Measurements from ENCODE around the gene F5. TPM values are rescaled to one million over a fixed set of nuclear protein-coding genes. Genes with fewer than 3 reads are reported as not detected.

F5 gene
- total and polyA plus RNA-seq, 4 experiments from 2014 or later, result 1.4 to 6.1 (median 4.1) TPM

DNA sequence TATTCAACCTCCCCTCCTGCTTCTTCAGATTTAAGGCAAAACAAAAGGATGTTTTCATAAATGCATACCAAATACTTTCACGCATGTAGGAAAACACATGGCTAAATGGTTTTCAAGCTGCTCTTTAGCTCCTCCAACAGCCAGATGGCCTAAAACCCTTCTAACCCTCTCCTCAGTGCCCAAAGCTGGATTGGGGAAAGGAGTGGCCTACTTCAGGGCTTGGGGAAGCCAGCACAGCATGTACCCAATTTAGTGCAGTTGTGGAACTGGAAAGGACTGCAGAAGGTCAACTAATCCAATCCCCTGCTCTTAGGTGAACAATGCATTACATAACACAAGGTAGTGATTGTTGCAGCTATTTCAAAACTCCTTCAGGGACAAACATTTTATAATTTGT, 9.3 kb downstream of the F5 start:
- Mint-ChIP-seq H3K9me3 (peaks cover 0 to 2% (median 0%) of the 10 kb centered on the region in 8 donors), H3K36me3 (no peaks in the 10 kb centered on the region), H3K27ac (no peak overlapping the region), H3K4me1 (peaks cover 0 to 10% (median 7%) of the 10 kb centered on the region in 4 donors), H3K27me3 (no peaks in the 10 kb centered on the region), H3K4me3 (no peak overlapping the region)
- DNase-seq, result no peak
- H3K36me3 ChIP-seq (ENCODE audit: insufficient read depth, low read length), result no peaks in the 10 kb centered on the region
- no peaks in the 10 kb centered on the region for H3K27me3 ChIP-seq (ENCODE audit: insufficient read depth, low read length)
- intact Hi-C loops (cut with micrococcal nuclease), result no loop called here
- CTCF ChIA-PET (ENCODE audit: partially characterized antibody), result interaction anchor here (1.0 to 2.5 kb wide), 3 partner anchors 9 to 31 kb away, joined by 3 to 13 read pairs (median 4); partner anchors contain the start of gene F5
- H3K9me3 ChIP-seq (ENCODE audit: control insufficient read depth in 1 of 2, low read length in 2 of 2), result no peaks in the 10 kb centered on the region
- H3K4me3 ChIP-seq (ENCODE audit: low read length in 2 of 2), result no peak overlapping the region
- H3K27ac ChIP-seq (ENCODE audit: low read depth, low read length), result no peak overlapping the region
- H3K4me1 ChIP-seq (ENCODE audit: insufficient read depth, low read length), result peaks cover 9% of the 10 kb centered on the region
- POLR2A ChIA-PET (ENCODE audit: partially characterized antibody), result interaction anchor here (0.6 kb wide), 1 partner anchor 9 kb away, joined by 3 read pairs; the partner anchor contains the start of gene F5

DNA sequence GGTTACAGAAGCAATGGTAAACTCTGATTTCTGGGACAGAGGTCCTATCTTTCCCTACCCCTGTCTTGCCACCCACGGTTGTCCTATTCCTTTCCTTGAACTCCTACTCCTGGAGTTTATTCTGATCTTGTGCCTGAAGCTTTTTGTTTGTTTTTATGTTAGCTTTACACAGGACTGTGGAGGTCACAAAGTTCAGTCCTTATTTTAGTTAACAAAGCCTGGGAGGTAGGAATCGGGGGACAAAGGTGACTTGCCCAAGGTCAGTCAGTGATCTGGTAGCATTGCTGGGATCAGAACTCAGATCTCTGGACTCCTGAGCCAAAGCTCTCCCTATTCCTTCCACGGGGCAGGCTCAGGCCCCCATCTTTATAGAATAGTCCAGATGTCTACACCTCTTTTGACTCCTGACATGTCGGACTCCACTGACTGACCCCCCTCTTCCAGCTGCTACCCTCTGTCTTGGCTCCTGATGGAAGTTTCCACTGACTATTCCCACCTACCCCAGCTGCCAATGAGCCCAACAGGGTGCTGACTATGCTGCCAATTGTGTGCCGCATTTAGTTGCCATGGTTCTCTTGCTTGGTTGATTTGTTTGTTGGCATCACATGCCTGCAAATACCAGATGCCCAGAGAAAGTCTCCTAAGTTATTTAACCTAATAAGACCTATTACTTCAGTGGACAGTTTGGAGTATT, 9.9 kb downstream of the F5 start:
- Mint-ChIP-seq H3K27ac (peak overlapping the region in 1 of 7 donors; percentile 36), H3K27me3 (no peaks in the 10 kb centered on the region), H3K36me3 (no peaks in the 10 kb centered on the region), H3K4me3 (no peak overlapping the region), H3K4me1 (peaks cover 0 to 15% (median 12%) of the 10 kb centered on the region in 4 donors), H3K9me3 (peaks cover 0 to 2% (median 0%) of the 10 kb centered on the region in 8 donors)
- Histone ChIP-seq H3K4me1 (ENCODE audit: insufficient read depth, low read length) (peaks cover 15% of the 10 kb centered on the region), H3K36me3 (ENCODE audit: insufficient read depth, low read length) (no peaks in the 10 kb centered on the region), H3K27me3 (ENCODE audit: insufficient read depth, low read length) (no peaks in the 10 kb centered on the region), H3K9me3 (ENCODE audit: control insufficient read depth in 1 of 2, low read length in 2 of 2) (no peaks in the 10 kb centered on the region), H3K27ac (ENCODE audit: low read depth, low read length) (no peak overlapping the region), H3K4me3 (ENCODE audit: low read length in 2 of 2) (no peak overlapping the region)
- no peak for DNase-seq
- CTCF ChIA-PET (ENCODE audit: partially characterized antibody), result interaction anchor here (1.0 to 2.5 kb wide), 3 partner anchors 10 to 31 kb away, joined by 3 to 13 read pairs (median 4); partner anchors contain the start of gene F5
- POLR2A ChIA-PET (ENCODE audit: partially characterized antibody), result interaction anchor here (0.6 to 1.3 kb wide), 2 partner anchors 10 kb away, joined by 3 to 4 read pairs; partner anchors contain the start of gene F5
- intact Hi-C loops (cut with micrococcal nuclease), result no loop called here

DNA sequence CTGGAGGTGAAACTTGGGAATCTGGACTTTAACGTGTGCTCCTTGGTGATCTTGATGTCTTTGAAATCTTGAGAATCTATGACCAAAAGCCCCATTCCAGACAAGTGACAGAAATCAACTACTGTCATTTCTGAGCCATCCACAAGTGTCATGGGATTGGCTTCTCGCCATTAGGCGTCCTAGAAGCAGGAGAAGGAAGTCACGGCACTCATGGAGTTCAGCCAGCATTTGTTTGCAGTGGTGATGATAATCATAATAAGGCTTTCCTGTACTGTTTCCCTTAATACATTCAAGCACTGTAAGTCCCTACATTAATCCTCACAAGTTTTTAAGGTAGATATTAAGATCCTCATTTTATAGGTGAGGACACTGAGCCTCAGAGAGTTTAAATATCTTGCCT, 11.9 kb downstream of the F5 start:
- POLR2A ChIA-PET (ENCODE audit: partially characterized antibody), result no interaction called here
- Mint-ChIP-seq H3K4me1 (peaks cover 0 to 18% (median 15%) of the 10 kb centered on the region in 4 donors), H3K27ac (no peak overlapping the region), H3K36me3 (no peaks in the 10 kb centered on the region), H3K4me3 (no peak overlapping the region), H3K9me3 (peaks cover 0 to 2% (median 0%) of the 10 kb centered on the region in 8 donors), H3K27me3 (no peaks in the 10 kb centered on the region)
- Histone ChIP-seq H3K4me1 (ENCODE audit: insufficient read depth, low read length) (peaks cover 21% of the 10 kb centered on the region), H3K9me3 (ENCODE audit: control insufficient read depth in 1 of 2, low read length in 2 of 2) (no peaks in the 10 kb centered on the region), H3K36me3 (ENCODE audit: insufficient read depth, low read length) (no peaks in the 10 kb centered on the region), H3K27me3 (ENCODE audit: insufficient read depth, low read length) (no peaks in the 10 kb centered on the region), H3K4me3 (ENCODE audit: low read length in 2 of 2) (no peak overlapping the region), H3K27ac (ENCODE audit: low read depth, low read length) (no peak overlapping the region)
- no peak for DNase-seq
- intact Hi-C loops (cut with micrococcal nuclease), result no loop called here
- CTCF ChIA-PET (ENCODE audit: partially characterized antibody), result no interaction called here

DNA sequence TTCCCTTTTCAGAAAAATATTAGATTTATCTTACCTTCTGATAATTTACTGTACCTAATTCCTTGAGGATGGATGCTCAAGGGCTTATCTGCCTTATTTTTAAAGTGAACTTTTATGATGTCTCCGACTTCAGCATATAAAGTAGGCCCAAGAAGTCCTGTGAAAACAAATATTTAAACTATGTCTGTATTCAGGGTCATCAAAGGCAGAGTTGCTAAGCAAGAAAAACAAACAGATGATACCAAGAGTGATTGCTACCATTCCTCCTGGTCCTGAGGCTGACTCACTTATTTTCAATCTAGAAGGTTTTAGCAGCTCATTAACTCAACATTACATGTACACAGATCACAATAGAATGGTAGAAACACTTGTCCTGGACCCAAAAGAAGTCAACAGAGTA, 14.1 kb downstream of the F5 start:
- H3K9me3 Mint-ChIP-seq, result no peaks in the 10 kb centered on the region
- H3K4me3 Mint-ChIP-seq, result no peak overlapping the region
- intact Hi-C loops (cut with micrococcal nuclease), result no loop called here
- no peak overlapping the region for H3K27ac ChIP-seq (ENCODE audit: low read depth, low read length)
- H3K36me3 Mint-ChIP-seq, result no peaks in the 10 kb centered on the region
- peaks cover 0 to 18% (median 15%) of the 10 kb centered on the region in 4 donors for H3K4me1 Mint-ChIP-seq
- no peaks in the 10 kb centered on the region for H3K36me3 ChIP-seq (ENCODE audit: insufficient read depth, low read length)
- no peak overlapping the region for H3K4me3 ChIP-seq (ENCODE audit: low read length in 2 of 2)
- peak in 1 of 5 donors; percentile 47 for DNase-seq
- no peaks in the 10 kb centered on the region for H3K27me3 Mint-ChIP-seq
- peaks cover 21% of the 10 kb centered on the region for H3K4me1 ChIP-seq (ENCODE audit: insufficient read depth, low read length)
- ChIA-PET CTCF (ENCODE audit: partially characterized antibody) (no interaction called here), POLR2A (ENCODE audit: partially characterized antibody) (interaction anchor here (0.6 to 1.1 kb wide), 2 partner anchors 14 to 16 kb away, joined by 3 to 4 read pairs; partner anchors contain the start of gene F5)
- no peaks in the 10 kb centered on the region for H3K9me3 ChIP-seq (ENCODE audit: control insufficient read depth in 1 of 2, low read length in 2 of 2)
- no peaks in the 10 kb centered on the region for H3K27me3 ChIP-seq (ENCODE audit: insufficient read depth, low read length)
- peak overlapping the region in 5 of 7 donors; percentile 1 to 98 (median 87) for H3K27ac Mint-ChIP-seq

- Mint-ChIP-seq H3K4me1 (peaks cover 0 to 18% (median 15%) of the 10 kb centered on the region in 4 donors), H3K9me3 (no peaks in the 10 kb centered on the region), H3K27me3 (no peaks in the 10 kb centered on the region), H3K36me3 (no peaks in the 10 kb centered on the region), H3K27ac (peak overlapping the region in 4 of 7 donors; percentile 44 to 98 (median 87)), H3K4me3 (peak overlapping the region in 3 of 8 donors; percentile 0 to 29 (median 22))
- Histone ChIP-seq H3K36me3 (ENCODE audit: insufficient read depth, low read length) (no peaks in the 10 kb centered on the region), H3K4me1 (ENCODE audit: insufficient read depth, low read length) (peaks cover 21% of the 10 kb centered on the region), H3K27me3 (ENCODE audit: insufficient read depth, low read length) (no peaks in the 10 kb centered on the region), H3K4me3 (ENCODE audit: low read length in 2 of 2) (no peak overlapping the region), H3K27ac (ENCODE audit: low read depth, low read length) (no peak overlapping the region), H3K9me3 (ENCODE audit: control insufficient read depth in 1 of 2, low read length in 2 of 2) (no peaks in the 10 kb centered on the region)
- CTCF ChIA-PET (ENCODE audit: partially characterized antibody), result interaction anchor here (1.0 kb wide), 2 partner anchors 15 to 20 kb away, joined by 3 read pairs; partner anchors contain the start of gene F5
- POLR2A ChIA-PET (ENCODE audit: partially characterized antibody), result interaction anchor here (1.2 kb wide), 1 partner anchor 14 kb away, joined by 3 read pairs; the partner anchor contains the start of gene F5
- peak in 2 of 5 donors; percentile 42 to 56 for DNase-seq
- intact Hi-C loops (cut with micrococcal nuclease), result no loop called here
Observed at GRCh38 chr1:169571450-169571849, 14.8 kb downstream of the F5 start.

GRCh38 chr1:169570172-169570574, 16.1 kb downstream of the F5 start:
- Histone ChIP-seq H3K27ac (ENCODE audit: low read depth, low read length) (no peak overlapping the region), H3K4me1 (ENCODE audit: insufficient read depth, low read length) (peaks cover 30% of the 10 kb centered on the region), H3K36me3 (ENCODE audit: insufficient read depth, low read length) (no peaks in the 10 kb centered on the region), H3K9me3 (ENCODE audit: control insufficient read depth in 1 of 2, low read length in 2 of 2) (no peaks in the 10 kb centered on the region), H3K27me3 (ENCODE audit: insufficient read depth, low read length) (no peaks in the 10 kb centered on the region), H3K4me3 (ENCODE audit: low read length in 2 of 2) (no peak overlapping the region)
- CTCF ChIA-PET (ENCODE audit: partially characterized antibody), result interaction anchor here (2.2 to 2.7 kb wide), 2 partner anchors 16 to 32 kb away, joined by 7 to 8 read pairs; partner anchors contain the start of gene F5
- Mint-ChIP-seq H3K27ac (no peak overlapping the region), H3K4me3 (no peak overlapping the region), H3K9me3 (no peaks in the 10 kb centered on the region), H3K4me1 (peaks cover 8 to 25% (median 17%) of the 10 kb centered on the region in 4 donors), H3K36me3 (peaks cover 0 to under 1% of the 10 kb centered on the region in 2 donors), H3K27me3 (no peaks in the 10 kb centered on the region)
- DNase-seq, result no peak
- POLR2A ChIA-PET (ENCODE audit: partially characterized antibody), result no interaction called here
- intact Hi-C loops (cut with micrococcal nuclease), result no loop called here

GRCh38 chr1:169568497-169568896, 17.8 kb downstream of the F5 start:
- Mint-ChIP-seq H3K36me3 (peaks cover 0 to 5% of the 10 kb centered on the region in 2 donors), H3K4me1 (peaks cover 8 to 25% (median 17%) of the 10 kb centered on the region in 4 donors), H3K4me3 (no peak overlapping the region), H3K27ac (no peak overlapping the region), H3K9me3 (peaks cover 0 to 11% (median 6%) of the 10 kb centered on the region in 8 donors), H3K27me3 (no peaks in the 10 kb centered on the region)
- Histone ChIP-seq H3K36me3 (ENCODE audit: insufficient read depth, low read length) (no peaks in the 10 kb centered on the region), H3K27me3 (ENCODE audit: insufficient read depth, low read length) (no peaks in the 10 kb centered on the region), H3K4me3 (ENCODE audit: low read length in 2 of 2) (no peak overlapping the region), H3K4me1 (ENCODE audit: insufficient read depth, low read length) (peaks cover 30% of the 10 kb centered on the region), H3K9me3 (ENCODE audit: control insufficient read depth in 1 of 2, low read length in 2 of 2) (no peaks in the 10 kb centered on the region), H3K27ac (ENCODE audit: low read depth, low read length) (no peak overlapping the region)
- no peak for DNase-seq
- intact Hi-C loops (cut with micrococcal nuclease), result no loop called here
- POLR2A ChIA-PET (ENCODE audit: partially characterized antibody), result no interaction called here
- CTCF ChIA-PET (ENCODE audit: partially characterized antibody), result interaction anchor here (1.2 to 2.7 kb wide), 6 partner anchors 17 to 241 kb away, joined by 3 to 8 read pairs (median 6); partner anchors contain the start of gene F5

Measured in CD4-positive, alpha-beta memory T cell (primary cell).